NCI-H2029 (cell line): ENCODE results near the gene PTH2R.
"Not testable (repeated sequence)": the region's sequence is repeated elsewhere in the genome, so short reads cannot be mapped to it uniquely, and the experiment has no call there.

Experiments
- DNase-seq: peaks from one replicate; lab custom pipeline; 2025; lab: John Stamatoyannopoulos, UW

Gene PTH2R

DNA sequence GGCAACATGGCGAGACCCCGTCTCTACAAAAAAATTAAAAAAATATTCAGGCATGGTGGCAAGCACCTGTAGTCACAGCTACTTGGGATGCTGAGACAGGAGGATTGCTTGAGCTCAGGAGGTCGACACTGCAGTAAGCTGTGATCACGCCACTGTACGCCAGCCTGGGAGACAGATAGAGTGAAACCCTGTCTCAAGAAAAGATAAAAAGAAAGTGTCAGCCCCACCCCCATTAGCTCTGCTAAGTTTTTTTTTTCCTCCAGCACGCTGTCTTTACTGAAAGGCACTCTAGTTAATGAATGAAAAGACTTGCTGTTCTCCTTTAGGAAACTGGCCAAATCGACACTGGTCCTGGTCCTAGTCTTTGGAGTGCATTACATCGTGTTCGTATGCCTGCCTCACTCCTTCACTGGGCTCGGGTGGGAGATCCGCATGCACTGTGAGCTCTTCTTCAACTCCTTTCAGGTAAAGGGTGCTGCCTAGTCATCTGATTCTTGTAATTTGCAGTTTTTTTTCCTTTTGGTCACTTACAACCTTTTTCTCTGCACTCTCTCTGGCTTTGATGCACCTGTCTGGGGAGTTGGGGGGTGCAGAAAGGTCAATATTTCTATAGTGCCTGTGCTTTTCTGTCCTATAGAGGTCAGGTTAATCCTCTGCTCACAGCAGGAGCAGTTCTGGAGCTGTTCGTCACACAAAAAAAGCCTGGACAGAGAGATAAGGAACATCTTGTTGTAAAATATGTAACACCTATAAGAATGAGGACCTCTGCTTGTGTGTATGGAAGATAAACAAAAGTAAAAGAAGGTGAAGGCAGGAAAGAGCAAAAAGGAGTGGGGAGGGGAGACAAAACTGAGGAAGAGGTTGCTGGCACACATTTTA, 82.3 kb downstream of the PTH2R start:
- no peak for DNase-seq

DNA sequence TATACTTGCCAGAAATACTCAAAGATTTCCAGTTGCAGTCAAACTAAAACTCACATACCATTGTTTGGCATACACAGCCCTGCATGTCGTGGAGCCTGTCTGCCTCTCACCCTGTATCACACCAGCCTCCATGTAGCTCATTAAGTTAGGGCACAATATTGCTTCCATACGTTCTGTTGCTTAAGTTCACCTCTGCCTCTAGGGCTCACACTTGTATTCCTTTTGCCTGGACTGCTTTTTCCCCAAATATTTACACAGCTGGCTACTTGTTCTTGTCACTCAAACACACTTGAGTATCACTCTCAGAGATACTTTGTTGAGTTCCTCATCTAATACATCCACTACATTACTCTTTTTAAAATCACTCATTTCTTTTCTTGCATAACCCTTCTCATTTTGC, 83.1 kb downstream of the PTH2R start:
- DNase-seq: peak; percentile 64

DNA sequence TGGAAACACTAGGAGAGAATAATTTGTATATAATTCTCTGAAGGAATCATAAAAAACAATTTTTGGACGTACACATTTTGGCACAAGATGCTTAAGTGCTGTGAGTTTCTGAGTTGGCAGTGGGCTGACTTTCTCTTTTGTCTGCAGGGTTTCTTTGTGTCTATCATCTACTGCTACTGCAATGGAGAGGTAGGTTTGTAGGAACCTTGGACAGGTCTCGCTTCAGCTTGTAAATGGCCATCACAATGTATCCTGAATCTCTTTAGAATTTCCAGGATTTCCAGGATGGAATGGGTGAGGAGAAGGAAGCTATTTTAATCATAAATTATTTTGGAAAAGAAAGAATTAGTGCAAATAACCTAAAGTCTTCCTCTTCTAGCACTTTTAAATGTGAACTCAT, 83.9 kb downstream of the PTH2R start:
- no peak for DNase-seq

DNA sequence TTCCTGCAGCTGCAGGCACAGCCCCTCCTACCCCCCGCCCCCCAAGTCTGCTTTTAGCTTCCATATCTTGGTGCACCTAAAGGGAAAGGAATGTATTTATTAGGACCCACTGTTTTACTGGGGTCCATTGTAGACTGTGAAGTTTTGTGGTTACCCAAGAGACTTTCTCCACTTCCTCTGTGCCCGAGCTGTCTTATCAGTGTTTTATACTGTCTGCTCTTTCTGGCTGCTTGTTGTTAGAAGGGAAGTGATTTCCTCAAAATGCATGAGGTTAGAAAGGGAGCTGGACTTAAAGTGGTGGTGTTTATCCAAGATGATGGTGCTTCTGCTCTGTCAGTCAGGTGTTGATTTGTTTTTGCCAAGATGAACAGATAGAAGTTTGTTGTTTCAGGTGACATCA, 85.0 kb downstream of the PTH2R start:
- no peak for DNase-seq

DNA sequence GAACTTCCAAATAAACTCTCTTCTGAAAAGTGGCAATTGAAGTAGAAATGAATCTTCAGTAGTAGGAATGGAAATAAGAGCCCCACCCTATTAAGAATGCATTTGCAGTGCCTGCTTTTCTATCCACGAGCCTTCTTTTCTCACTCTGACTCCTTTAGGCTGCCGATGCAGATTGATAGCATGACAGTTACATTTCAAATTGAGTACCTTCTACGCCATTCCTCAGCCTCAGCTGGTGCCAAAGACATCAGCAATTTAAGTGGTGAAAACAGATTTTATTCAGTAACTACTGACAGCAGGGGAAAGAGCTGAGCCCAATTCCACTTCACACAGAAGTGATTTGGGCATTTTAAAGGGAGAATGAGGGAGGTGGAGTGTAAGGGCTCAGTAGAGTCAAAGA, 85.5 kb downstream of the PTH2R start:
- no peak for DNase-seq

DNA sequence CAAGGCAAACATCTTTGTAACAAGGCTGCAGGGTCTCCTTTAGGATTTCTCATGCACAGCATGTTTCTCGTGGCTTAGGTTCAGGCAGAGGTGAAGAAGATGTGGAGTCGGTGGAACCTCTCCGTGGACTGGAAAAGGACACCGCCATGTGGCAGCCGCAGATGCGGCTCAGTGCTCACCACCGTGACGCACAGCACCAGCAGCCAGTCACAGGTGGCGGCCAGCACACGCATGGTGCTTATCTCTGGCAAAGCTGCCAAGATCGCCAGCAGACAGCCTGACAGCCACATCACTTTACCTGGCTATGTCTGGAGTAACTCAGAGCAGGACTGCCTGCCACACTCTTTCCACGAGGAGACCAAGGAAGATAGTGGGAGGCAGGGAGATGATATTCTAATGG, 86.6 kb downstream of the PTH2R start:
- DNase-seq: no peak

DNA sequence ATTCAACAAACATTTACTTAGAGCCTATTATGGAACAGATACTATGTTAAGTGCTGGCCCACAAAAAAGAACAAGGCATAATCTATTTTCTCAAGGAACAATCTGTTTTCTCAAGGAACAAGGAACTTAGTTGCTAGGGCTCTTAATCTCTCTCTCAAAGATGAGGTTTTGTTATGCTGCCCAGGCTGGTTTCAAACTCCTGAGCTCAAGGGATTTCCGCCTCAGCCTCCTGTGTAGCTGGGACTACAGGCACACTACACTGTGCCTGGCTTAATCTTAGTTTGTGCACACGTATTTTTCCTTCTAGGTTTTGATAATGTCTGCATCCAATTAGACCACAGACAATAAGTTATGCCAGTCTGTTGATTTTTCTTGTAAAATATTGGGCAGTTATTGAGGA, 89.5 kb downstream of the PTH2R start:
- no peak for DNase-seq

DNA sequence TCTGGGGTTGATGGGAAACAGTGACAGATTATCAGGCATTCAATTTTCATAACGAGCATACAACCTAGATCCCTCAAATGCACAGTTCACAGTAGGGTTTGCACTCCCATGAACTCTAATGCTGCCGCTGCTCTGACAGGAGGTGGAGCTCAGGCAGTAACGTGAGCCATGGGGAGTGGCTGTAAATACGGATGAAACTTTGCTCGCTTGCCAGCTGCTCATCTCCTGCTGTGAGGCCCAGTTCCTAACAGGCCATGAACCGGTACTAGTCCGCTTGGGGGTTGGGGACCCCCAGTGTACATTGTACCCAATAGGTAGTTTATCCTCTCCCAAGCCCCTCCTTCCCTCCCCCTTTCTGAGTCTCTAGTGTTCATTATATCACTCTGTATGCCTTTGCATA, 94.6 kb downstream of the PTH2R start:
- peak; percentile 16 for DNase-seq

DNA sequence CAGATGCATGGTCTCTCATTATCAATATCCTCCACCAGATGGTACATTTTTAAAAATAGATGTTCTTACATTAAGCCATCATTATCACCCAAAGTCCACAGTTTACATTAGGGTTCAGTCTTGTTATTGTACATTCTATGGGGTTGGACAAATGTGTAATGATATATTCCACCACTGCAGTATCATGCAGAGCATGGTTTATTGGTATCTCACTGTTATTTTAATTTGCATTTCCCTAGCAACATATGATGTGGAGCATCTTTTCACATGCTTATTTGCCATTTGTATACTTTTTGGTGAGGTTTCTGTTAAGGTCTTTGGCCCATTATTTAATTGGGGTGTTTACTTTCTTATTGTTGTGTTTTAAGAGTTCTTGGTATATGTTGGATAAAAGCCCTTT, 95.7 kb downstream of the PTH2R start:
- no peak for DNase-seq

DNA sequence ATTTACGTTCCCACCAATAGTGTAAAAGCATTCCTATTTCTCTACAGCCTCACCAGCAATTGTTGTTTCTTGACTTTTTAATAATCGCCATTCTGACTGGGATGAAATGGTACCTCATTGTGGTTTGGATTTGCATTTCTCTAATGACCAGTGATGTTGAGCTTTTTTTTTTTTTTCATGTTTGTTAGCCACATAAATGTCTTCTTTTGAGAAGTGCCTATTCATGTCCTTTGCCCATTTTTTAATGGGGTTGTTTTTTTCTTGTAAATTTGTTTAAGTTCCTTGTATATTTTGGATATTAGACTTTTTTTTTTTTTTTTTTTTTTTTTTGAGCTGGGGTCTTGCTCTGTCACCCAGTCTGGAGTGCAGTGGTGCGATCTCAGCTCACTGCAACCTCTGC, 98.8 kb downstream of the PTH2R start:
- not testable (repeated sequence) for DNase-seq

DNA sequence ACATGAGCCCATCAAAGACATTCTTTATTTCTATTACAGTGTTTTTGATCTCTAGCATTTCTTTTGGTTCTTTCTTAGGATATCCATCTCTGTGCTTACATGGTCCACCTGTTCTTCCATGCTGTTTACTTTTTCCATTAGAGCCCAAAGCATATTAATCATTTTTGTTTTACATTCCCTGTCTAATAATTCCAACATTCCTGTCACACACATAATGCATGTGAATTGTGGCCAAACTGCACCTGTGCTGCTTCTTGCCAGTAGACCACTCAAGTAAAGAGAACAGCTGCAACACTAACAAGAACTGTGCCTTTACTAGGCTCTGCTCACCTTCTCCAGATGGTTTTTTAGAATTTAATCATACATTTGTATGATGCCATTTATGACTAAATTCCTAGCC, 103.0 kb downstream of the PTH2R start:
- DNase-seq: no peak

DNA sequence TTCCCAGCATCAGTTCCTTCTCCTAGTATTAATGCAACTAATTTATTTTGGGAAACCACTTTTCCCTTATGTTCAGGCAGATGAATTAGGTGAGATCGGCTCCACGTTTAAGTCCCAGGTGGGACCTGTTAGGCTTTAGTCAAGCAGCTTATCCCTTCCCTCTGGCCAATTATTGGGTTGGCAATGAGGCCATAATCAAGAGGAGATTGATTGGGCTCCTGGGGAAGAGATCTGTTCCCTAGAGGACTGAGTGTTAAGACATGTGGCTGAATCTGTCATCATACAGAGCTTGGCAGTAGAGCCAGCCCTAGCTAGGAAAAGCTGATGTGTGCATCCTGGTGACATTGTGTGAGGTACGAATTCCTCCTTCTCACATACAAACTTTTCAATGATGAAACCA, 104.4 kb downstream of the PTH2R start:
- DNase-seq: no peak

DNA sequence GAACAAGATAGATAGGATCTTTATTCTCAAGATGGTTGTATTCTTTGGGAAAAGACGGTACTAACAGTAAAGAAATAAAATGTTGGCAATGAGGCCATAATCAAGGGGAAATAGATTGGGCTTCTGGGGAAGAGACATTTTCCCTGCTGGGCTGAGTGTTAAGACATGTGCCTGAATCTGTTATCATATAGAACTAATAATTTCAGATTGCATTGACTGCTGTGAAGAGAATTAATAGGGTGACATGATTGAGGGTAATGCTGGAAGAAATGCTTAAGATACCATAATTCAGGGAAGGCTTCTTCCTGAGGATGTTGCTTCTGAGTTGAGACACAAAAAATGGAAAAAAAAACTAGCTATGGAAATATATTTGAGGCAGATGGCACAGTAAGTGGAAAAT, 105.0 kb downstream of the PTH2R start:
- DNase-seq: no peak

DNA sequence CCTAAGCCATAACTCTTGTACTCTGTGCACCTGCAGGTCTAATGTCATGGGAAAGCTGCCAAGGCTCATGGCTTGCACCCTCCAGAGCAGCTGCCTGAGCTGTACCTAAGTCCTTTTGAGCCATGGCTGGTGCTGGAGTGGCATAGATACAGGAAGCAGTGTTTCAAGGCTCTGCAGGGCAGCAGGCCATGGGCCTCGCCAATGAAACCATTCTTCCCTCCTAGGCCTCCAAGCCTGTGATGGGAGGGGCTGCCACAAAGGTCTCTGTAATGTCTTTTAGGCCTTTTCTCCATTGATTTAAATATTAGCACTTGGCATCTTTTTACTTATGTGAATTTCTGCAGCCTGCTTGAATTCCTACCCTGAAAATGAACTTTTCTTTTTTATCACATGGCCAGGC, 108.5 kb downstream of the PTH2R start:
- no peak for DNase-seq

DNA sequence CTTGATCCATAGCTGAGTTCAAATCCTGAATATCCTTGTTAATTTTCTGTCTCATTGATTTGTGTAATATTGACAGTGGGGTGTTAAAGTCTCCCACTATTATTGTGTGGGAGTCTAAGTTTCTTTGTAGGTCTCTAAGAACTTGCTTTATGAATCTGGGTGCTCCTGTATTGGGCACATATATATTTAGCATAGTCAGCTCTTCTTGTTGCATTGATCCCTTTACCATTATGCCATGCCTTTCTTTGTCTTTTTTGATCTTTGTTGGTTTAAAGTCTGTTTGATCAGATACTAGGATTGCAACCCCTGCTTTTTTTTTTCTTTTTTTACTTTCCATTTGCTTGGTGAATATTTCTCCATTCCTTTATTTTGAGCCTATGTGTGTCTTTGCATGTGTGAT, 116.5 kb downstream of the PTH2R start:
- not testable (repeated sequence) for DNase-seq

DNA sequence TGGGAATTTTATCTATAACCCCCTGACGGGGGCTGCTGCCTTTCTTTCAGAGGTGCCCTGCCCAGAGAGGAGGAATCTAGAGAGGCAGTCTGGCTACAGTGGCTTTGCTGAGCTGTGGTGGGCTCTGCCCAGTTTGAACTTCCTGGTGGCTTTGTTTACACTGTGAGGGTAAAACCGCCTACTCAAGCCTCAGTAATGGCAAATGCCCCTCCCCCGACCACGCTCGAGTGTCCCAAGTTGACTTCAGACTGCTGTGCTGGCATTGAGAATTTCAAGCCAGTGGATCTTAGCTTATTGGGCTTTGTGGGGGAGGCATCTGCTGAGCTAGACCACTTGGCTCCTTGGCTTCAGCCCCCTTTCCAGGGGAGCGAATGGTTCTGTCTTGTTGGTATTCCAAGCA, 118.6 kb downstream of the PTH2R start:
- not testable (repeated sequence) for DNase-seq

DNA sequence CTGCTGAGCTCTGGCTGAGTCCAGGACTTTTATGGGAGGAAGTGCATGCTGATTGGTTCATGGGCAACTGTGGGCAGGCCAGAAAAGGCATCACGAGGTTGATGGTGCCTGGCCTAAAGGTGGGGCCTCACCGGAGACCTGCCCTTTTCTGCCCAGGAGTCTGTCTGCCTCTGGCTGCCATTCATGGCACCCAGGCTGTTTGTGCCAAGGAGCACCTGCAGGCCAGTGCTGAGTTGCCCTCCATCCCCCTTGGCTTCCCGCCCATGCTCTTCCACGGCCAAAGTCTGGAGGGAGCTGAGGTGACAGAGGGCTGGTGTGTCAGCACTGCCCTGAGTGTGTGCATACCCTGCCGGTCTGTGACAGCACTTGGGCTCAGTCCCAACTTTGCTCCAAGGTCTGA, 123.2 kb downstream of the PTH2R start:
- peak; percentile 81 for DNase-seq

DNA sequence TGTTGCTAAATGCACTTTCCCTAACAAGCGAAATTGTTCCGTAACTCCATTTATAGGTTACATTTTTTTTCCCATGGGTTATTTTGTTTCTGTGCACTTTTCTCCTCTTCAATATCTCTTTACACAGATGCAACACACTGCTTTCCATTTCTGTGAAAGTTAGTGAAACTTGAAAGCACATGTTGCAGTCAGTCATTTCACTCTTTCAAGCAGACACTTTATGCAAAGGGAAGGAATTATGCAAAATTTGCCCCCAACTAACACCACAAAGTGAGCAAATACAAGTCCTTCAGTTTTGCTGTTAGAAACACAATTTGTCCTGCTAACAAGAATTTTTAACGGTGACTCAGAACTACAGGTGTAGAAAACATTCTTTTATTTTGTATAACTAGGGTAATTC, 124.8 kb downstream of the PTH2R start:
- DNase-seq: no peak

DNA sequence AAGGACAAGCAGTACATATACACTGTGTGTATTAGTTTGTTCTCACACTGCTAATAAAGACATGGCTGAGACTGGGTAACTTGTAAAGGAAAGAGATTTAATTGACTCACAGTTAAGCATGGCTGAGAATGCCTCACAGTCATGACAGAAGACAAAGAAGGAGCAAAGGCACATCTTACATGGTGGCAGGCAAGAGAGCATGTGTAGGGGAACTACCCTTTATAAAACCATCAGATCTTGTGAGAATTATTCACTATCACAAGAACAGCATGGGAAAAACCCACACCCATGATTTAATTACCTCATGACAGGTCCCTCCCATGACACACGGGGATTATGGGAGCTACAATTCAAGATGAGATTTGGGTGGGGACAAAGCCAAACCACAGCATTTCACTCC, 129.0 kb downstream of the PTH2R start:
- DNase-seq: not testable (repeated sequence)

DNA sequence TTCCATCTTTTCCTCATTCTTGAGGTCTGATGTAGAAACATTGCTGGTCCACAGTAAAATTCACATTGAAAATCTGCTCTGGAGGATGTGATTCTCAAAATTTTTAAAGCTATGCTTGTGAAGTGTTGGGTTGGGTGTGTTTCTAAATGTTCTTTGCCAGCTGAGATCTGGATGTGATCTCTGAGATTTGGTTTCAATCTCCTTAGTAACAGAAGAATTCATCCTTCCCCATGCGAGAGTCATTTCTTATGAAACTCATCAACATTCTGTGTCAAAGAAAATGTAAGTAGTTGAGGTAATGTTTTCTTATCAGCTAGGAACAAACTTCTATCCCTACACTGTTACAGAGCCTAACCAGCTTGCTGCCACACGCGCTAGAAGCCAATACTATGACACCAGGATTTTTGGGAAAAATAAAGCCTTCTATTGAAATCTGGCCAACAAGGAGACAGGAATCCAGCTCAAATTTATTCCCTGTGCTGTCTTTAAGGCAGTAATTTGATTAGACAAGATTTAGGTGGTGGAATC, 134.9 kb downstream of the PTH2R start:
- DNase-seq: no peak

DNA sequence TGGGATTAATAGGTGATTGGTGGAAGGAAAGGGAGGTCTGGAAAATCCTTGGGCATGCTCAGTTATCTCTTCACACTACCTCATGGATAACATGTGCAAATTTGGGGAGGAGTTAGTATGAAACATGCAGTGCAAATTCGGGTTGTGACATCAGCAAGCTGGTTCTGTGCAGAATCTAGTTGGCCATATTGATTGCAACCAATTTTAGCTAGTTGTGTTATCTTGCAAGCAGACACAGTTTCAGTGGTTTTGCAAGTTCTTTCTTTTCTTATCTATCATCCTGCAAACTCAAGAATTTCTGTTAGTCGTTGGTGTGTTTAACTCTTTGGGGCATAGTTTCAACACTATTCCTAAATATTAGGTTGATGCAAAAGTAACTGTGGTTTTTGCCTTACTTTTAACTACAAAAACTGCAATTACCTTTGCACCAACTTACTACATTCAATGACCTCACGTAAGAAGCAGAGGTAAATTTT, 135.4 kb downstream of the PTH2R start:
- DNase-seq: no peak

DNA sequence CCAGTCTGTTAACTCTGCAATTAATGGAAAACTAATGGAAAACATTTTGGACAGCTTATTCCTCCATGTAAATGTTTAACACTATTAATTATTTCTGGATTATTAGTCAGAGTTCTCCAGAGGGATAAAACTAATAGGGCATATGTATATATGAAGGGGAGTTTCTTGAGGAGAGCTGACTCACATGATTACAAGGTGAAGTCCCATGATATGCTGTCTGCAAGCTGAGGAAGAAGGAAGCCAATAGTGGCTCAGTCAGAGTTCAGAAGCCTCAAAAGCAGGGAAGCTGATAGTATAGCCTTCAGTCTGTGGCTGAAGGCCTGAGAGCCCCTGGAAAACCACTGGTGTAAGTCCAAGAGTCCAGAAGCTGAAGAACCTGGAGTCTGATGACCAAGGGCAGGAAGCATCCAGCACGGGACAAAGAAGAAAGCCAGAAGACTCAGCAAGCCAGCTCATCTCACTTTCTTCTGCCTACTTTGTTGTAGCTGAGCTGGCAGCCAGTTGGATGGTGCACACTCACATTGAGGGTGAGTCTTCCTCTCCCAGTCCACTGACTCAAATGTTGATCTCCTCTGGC, 136.0 kb downstream of the PTH2R start:
- no peak for DNase-seq
